Hepatic stellate cell (primary cell): ENCODE data around the gene TBCD.
"Not testable (repeated sequence)": the region's sequence is repeated elsewhere in the genome, so short reads cannot be mapped to it uniquely, and the experiment has no call there.

Experiments used
- DNase-seq: peaks from one replicate; pipeline ENCODE4 v3.0.0; 2011; ENCODE audit warnings: low spot score

The TBCD gene

DNA sequence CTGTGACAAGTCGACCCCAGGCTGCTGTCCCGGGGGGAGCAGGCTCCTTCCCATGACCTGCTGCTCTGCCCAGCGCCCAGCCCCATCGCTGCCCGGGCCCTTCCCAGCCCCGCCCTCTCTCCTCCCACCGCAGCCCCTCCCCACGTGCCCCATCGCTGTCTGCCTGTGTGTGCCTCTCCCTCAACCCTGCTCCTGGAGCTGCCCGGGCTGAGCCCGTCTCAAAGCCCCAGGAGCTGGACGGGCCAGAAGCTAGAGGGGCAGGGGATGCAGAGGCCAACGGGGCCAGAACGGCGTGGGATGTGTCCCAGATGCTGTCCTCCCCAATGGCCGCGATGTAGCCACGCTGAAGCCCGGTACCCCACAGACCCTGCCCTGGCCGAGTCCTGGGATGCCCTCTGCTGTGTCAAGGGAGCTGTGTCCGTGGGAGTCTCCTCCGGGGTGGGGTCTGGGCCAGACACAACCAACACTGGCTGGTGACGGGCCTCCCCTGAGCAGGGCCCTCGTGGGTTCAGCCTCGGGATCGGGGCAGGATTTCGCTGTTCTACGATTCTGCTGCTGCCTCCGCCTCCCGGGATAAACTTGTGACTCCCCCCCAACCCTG is 206.2 kb downstream of the TBCD start:
- no peak for DNase-seq

DNA sequence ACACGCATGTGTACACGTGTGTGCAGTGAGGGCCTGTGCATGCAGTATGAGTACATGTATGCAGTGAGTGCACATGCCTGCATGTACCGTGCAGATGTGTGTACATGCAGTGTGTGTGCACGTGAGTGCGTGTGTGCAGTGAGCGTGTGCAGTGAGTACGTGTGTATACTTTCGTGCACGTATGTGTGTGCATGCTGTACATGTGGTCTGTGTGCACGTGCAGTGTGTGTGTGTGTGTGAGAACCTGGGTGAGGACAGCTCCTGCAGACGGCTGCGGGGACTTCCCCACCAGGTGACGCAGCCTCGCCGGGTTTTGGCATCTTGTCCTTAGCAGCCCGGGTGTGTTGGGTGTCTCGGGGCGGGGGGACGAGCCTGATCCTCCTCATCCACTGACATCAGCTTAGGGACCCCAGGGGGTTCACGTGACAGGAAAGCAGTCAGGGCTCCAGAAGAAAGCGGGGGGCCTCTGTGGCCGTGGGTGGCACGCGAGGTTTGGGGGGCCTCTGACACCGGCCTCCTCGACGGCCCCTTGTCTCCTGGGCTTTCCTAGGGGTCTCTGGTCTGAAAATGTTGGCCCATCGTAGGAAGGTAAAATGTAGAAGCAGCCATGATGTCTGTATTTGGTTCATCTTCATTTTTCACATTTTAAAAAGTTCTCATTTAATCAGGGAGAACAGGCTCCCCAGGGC is 207.5 kb downstream of the TBCD start:
- no peak for DNase-seq

GRCh38 chr17:82959990-82960418 is 208.1 kb downstream of the TBCD start:
- DNase-seq: no peak

DNA sequence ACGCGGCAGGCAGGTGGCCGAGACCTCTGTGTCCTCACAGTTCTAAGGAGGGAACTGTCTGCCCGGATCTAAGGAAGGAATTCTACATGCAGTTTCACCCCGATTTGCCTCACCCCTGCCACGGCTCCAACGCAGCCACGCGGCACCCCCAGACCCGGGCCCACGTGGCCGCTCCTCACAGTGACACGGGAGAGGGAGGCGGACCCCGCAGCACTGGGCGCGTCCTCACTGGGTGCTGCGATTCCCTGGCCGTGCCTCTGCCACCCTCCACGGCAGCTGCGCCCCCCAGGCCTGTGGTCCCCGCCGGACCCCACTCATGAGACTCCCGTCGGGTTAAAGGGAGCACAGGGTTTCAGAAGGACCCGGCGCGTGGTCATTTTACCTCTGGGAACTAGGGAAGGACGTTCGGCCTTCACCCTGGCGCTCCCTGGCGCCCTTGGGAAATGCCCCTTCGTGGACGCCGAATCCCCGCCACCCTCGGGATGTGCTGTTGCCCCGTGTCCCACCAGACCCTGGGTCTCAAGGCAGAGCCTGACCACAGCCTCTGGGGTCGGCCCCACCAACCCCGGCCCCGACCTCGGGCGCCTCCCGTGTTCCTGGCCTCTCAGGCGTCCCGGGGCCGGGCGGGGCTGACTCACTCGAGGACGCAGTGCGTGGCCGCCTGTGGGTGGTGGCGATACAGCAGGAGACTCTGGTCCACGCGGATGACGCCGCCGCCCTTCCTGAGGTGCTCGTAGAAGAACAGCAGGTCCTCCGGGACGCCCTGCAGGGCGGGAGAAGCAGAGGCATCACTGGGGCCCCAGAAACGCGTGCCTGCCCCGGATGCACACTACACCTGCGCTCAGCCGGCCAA is 208.8 kb downstream of the TBCD start:
- no peak for DNase-seq

- DNase-seq: no peak
Observed at GRCh38 chr17:82961366-82962162, 209.7 kb downstream of the TBCD start.

DNA sequence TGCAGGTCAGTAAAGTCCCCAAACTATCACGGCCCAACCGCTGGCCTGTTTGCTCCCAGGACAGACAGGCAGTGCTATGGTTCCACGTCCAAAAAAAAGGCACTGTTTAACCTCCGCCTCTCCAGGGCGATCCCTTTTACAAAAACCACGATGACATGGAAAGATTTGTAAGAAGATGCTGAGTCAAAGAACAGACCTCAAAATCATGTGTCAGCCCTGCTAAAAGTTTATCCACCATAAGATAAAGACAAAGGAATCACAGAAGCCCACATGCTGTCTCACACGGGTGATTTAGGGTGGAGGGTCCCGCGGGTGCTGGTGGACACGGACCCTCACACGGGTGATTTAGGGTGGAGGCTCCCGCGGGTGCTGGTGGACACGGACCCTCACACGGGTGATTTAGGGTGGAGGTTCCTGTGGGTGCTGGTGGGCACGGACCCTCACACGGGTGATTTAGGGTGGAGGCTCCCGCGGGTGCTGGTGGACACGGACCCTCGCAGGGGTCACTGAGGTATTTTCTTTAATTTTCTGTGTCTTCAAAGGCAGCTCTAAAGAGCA is 210.4 kb downstream of the TBCD start:
- DNase-seq: peak; percentile 27

GRCh38 chr17:82963104-82963950 is 211.5 kb downstream of the TBCD start:
- peak; percentile 71 for DNase-seq

- DNase-seq: not testable (repeated sequence)
Observed at GRCh38 chr17:82964451-82964850, 212.6 kb downstream of the TBCD start.

GRCh38 chr17:82964851-82965341 is 213.0 kb downstream of the TBCD start:
- DNase-seq: no peak

GRCh38 chr17:82965371-82965770 is 213.5 kb downstream of the TBCD start:
- DNase-seq: no peak

GRCh38 chr17:82966415-82966814 is 214.6 kb downstream of the TBCD start:
- no peak for DNase-seq

GRCh38 chr17:82967268-82968032 is 215.6 kb downstream of the TBCD start:
- DNase-seq: no peak

GRCh38 chr17:82968033-82968841 is 216.4 kb downstream of the TBCD start:
- not testable (repeated sequence) for DNase-seq

- no peak for DNase-seq
Observed at GRCh38 chr17:82970067-82970466, 218.2 kb downstream of the TBCD start.

- no peak for DNase-seq
Observed at GRCh38 chr17:82970818-82971590, 219.1 kb downstream of the TBCD start.

DNA sequence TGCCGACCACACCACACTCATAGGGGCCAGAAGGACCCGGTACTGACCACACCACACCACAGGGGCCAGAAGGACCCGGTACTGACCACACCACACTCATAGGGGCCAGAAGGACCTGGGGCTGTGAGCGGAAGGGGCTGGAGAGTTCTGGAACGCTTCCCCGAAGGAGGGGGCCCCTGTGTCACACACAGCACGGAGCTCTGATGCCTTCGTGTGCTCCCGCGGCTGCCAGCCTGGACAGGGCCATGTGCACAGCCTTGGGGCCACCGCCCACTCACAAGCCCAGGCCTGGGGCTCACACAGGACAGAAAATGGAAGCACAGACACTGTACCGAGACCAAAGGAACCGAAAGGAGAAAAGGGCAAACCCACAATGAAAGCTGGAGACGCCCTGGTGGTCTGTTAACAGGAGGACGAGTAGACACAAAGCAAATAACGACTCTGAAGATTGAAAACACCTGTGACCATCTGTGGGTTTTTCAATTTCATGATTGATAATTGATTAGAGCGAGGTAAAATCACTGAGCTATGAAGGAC is 221.0 kb downstream of the TBCD start:
- no peak for DNase-seq

DNA sequence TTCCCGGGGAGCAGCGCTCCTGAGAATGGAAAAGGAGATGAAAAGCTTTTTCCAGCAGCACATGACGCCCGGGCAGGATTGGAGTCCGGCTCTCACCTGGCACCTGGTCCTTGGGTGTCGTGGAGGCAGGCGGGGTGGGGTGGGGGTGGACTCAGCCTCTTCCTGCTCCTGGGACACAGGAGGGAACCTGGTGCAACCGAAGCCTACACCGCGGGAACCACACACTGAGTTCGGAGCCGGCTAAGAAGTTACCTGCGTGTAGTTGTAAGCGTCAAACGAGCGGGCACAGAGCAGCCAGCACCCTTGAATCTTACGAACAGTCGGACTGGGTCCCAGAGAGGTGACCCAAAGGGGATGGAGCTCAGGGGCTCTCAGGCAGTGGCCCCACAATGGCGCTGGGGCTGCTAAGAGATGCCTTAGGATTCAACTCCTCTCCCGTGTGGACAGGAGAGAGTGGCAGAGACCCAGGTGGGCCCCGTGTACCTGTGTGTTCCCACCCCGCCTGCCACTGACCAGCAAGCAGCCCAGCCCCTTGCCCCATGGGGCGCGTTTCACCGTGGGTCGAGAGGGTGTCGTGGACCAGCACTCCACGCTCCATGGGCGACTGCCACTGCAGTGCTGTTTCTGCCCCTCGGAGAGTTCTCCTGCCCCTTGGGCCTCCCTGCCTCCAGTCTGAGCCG is 221.7 kb downstream of the TBCD start:
- no peak for DNase-seq
